Activated CD8-positive, alpha-beta T cell treated with anti-CD3 and anti-CD28 coated beads, Interleukin-2, amount 10 ng/mL, durations not matched to agents 7 days and 5 days (primary cell): ENCODE data around the gene TGM2. TPM values are rescaled to one million over a fixed set of nuclear protein-coding genes. Genes with fewer than 3 reads are reported as not detected.

ENCODE experiments used
- ATAC-seq: fragments of 150-1000 bp; cut with Tn5 transposase; one replicate; pipeline ENCODE4 v1.10.0; 2021; ENCODE audit warnings: moderate library complexity
- CTCF ChIA-PET: fragments of 350-600 bp; sonication (Branson Sonifier 250); formaldehyde crosslinking; loops from one replicate; lab custom pipeline; 2021; ENCODE audit warnings: antibody characterized with exemption; lab: Charles Lee
- POLR2A ChIA-PET: fragments of 350-600 bp; sonication (Branson Sonifier 250); formaldehyde crosslinking; loops from one replicate; lab custom pipeline; 2021; ENCODE audit warnings: antibody characterized with exemption; lab: Charles Lee
- DNase-seq: peaks from one replicate; pipeline ENCODE4 v3.0.0-alpha.2; 2020
- H3K27ac Mint-ChIP-seq: one replicate; pipeline ENCODE4 v1.8.0; 2021; ENCODE audit warnings: mild to moderate bottlenecking, mixed read lengths
- H3K27me3 Mint-ChIP-seq: one replicate; pipeline ENCODE4 v1.8.0; 2021; ENCODE audit warnings: low read depth, mixed read lengths
- H3K36me3 Mint-ChIP-seq: one replicate; pipeline ENCODE4 v1.8.0; 2021; ENCODE audit warnings: low read depth, mixed read lengths
- H3K4me1 Mint-ChIP-seq: one replicate; pipeline ENCODE4 v1.8.0; 2021; ENCODE audit warnings: low read depth, mixed read lengths
- H3K4me3 Mint-ChIP-seq: one replicate; pipeline ENCODE4 v1.8.0; 2021; ENCODE audit warnings: mild to moderate bottlenecking, mixed read lengths
- H3K9me3 Mint-ChIP-seq: one replicate; pipeline ENCODE4 v1.8.0; 2022; ENCODE audit warnings: mixed read lengths; ENCODE audit not compliant: insufficient read depth
- total RNA-seq, 2 experiments: library from RNA; stranded (reverse); gene quantifications; one replicate each; pipeline ENCODE4 v1.2.3, GENCODE V29; 2021

The TGM2 gene
- total RNA-seq, 2 experiments from 2014 or later = 0.31 to 0.34 TPM

- CTCF ChIA-PET = interaction anchor here (1.3 kb wide), 1 partner anchor 12 kb away, joined by 3 read pairs; no protein-coding TSS in a partner anchor
These were observed 39.7 kb downstream of the TGM2 start for GRCh38 chr20:38125157-38126056.

GRCh38 chr20:38123021-38123587 lies 42.0 kb downstream of the TGM2 start:
- Mint-ChIP-seq H3K9me3 (no peaks in the 10 kb centered on the region), H3K36me3 (no peaks in the 10 kb centered on the region), H3K27me3 (no peaks in the 10 kb centered on the region), H3K27ac (no peak overlapping the region), H3K4me3 (no peak overlapping the region), H3K4me1 (peaks cover 6% of the 10 kb centered on the region)
- ATAC-seq = no peak
- ChIA-PET POLR2A (no interaction called here), CTCF (interaction anchor here (1.2 to 1.8 kb wide), 2 partner anchors 49 to 98 kb away, joined by 5 to 6 read pairs; no protein-coding TSS in a partner anchor)
- no peak for DNase-seq

More at GRCh38 chr20:38125157-38126056, 39.7 kb downstream of the TGM2 start:
- no peaks in the 10 kb centered on the region for H3K27me3 Mint-ChIP-seq
- POLR2A ChIA-PET = no interaction called here
- H3K4me3 Mint-ChIP-seq = no peak overlapping the region
- no peaks in the 10 kb centered on the region for H3K36me3 Mint-ChIP-seq
- ATAC-seq (no peak), DNase-seq (no peak)
- H3K27ac Mint-ChIP-seq = no peak overlapping the region
- H3K9me3 Mint-ChIP-seq = no peaks in the 10 kb centered on the region
- H3K4me1 Mint-ChIP-seq = peaks cover 6% of the 10 kb centered on the region

GRCh38 chr20:38121741-38122140 lies 43.3 kb downstream of the TGM2 start:
- no peak for ATAC-seq
- ChIA-PET CTCF (interaction anchor here (1.3 kb wide), 1 partner anchor 48 kb away, joined by 3 read pairs; no protein-coding TSS in a partner anchor), POLR2A (no interaction called here)
- peaks cover 6% of the 10 kb centered on the region for H3K4me1 Mint-ChIP-seq
- no peak overlapping the region for H3K27ac Mint-ChIP-seq
- no peaks in the 10 kb centered on the region for H3K9me3 Mint-ChIP-seq
- no peak overlapping the region for H3K4me3 Mint-ChIP-seq
- H3K36me3 Mint-ChIP-seq = no peaks in the 10 kb centered on the region
- peaks cover 10% of the 10 kb centered on the region for H3K27me3 Mint-ChIP-seq
- no peak for DNase-seq

- Mint-ChIP-seq H3K4me1 (peaks cover 6% of the 10 kb centered on the region), H3K36me3 (no peaks in the 10 kb centered on the region), H3K4me3 (no peak overlapping the region), H3K27ac (no peak overlapping the region), H3K27me3 (peaks cover 14% of the 10 kb centered on the region), H3K9me3 (no peaks in the 10 kb centered on the region)
- CTCF ChIA-PET = interaction anchor here (1.3 to 1.8 kb wide), 2 partner anchors 47 to 101 kb away, joined by 3 to 6 read pairs; no protein-coding TSS in a partner anchor
- POLR2A ChIA-PET = no interaction called here
- ATAC-seq (no peak), DNase-seq (no peak)
These were observed 44.5 kb downstream of the TGM2 start for GRCh38 chr20:38120625-38120988.

- POLR2A ChIA-PET = no interaction called here
These were observed 45.6 kb downstream of the TGM2 start for GRCh38 chr20:38119446-38119845.

GRCh38 chr20:38117635-38118034 lies 47.4 kb downstream of the TGM2 start:
- H3K27me3 Mint-ChIP-seq = peaks cover 17% of the 10 kb centered on the region
- ChIA-PET POLR2A (no interaction called here), CTCF (interaction anchor here (1.9 kb wide), 1 partner anchor 104 kb away, joined by 5 read pairs; no protein-coding TSS in a partner anchor)
- no peaks in the 10 kb centered on the region for H3K9me3 Mint-ChIP-seq
- no peaks in the 10 kb centered on the region for H3K36me3 Mint-ChIP-seq
- H3K4me1 Mint-ChIP-seq = peaks cover 12% of the 10 kb centered on the region
- H3K27ac Mint-ChIP-seq = no peak overlapping the region
- H3K4me3 Mint-ChIP-seq = no peak overlapping the region
- DNase-seq (no peak), ATAC-seq (no peak)

More at GRCh38 chr20:38119446-38119845, 45.6 kb downstream of the TGM2 start:
- Mint-ChIP-seq H3K4me1 (peaks cover 6% of the 10 kb centered on the region), H3K27ac (no peak overlapping the region), H3K27me3 (peaks cover 17% of the 10 kb centered on the region), H3K4me3 (no peak overlapping the region), H3K9me3 (no peaks in the 10 kb centered on the region), H3K36me3 (no peaks in the 10 kb centered on the region)
- no peak for ATAC-seq
- CTCF ChIA-PET = interaction anchor here (1.8 kb wide), 1 partner anchor 102 kb away, joined by 6 read pairs; no protein-coding TSS in a partner anchor
- DNase-seq = no peak

- POLR2A ChIA-PET = no interaction called here
- CTCF ChIA-PET = interaction anchor here (1.9 kb wide), 1 partner anchor 104 kb away, joined by 5 read pairs; no protein-coding TSS in a partner anchor
- no peak overlapping the region for H3K4me3 Mint-ChIP-seq
These were observed 47.9 kb downstream of the TGM2 start for GRCh38 chr20:38117205-38117604.

GRCh38 chr20:38116409-38117165 lies 48.5 kb downstream of the TGM2 start:
- H3K36me3 Mint-ChIP-seq = no peaks in the 10 kb centered on the region
- DNase-seq (no peak), ATAC-seq (no peak)
- ChIA-PET CTCF (interaction anchor here (1.9 kb wide), 1 partner anchor 105 kb away, joined by 5 read pairs; no protein-coding TSS in a partner anchor), POLR2A (no interaction called here)
- no peak overlapping the region for H3K27ac Mint-ChIP-seq
- peaks cover 17% of the 10 kb centered on the region for H3K27me3 Mint-ChIP-seq
- peaks cover 12% of the 10 kb centered on the region for H3K4me1 Mint-ChIP-seq
- no peak overlapping the region for H3K4me3 Mint-ChIP-seq
- no peaks in the 10 kb centered on the region for H3K9me3 Mint-ChIP-seq

More at GRCh38 chr20:38117205-38117604, 47.9 kb downstream of the TGM2 start:
- DNase-seq = no peak
- no peak for ATAC-seq
- H3K36me3 Mint-ChIP-seq = no peaks in the 10 kb centered on the region
- H3K9me3 Mint-ChIP-seq = no peaks in the 10 kb centered on the region
- H3K27me3 Mint-ChIP-seq = peaks cover 17% of the 10 kb centered on the region
- H3K27ac Mint-ChIP-seq = no peak overlapping the region
- peaks cover 12% of the 10 kb centered on the region for H3K4me1 Mint-ChIP-seq

- Mint-ChIP-seq H3K4me3 (no peak overlapping the region), H3K9me3 (no peaks in the 10 kb centered on the region), H3K4me1 (peaks cover 12% of the 10 kb centered on the region), H3K27me3 (peaks cover 17% of the 10 kb centered on the region), H3K36me3 (no peaks in the 10 kb centered on the region), H3K27ac (no peak overlapping the region)
- no peak for ATAC-seq
- no peak for DNase-seq
- POLR2A ChIA-PET = no interaction called here
- CTCF ChIA-PET = interaction anchor here (1.9 kb wide), 1 partner anchor 105 kb away, joined by 5 read pairs; no protein-coding TSS in a partner anchor
These were observed 49.2 kb downstream of the TGM2 start for GRCh38 chr20:38115896-38116295.

- peak; percentile 4 for DNase-seq
- Mint-ChIP-seq H3K9me3 (no peaks in the 10 kb centered on the region), H3K27me3 (peaks cover 17% of the 10 kb centered on the region), H3K36me3 (no peaks in the 10 kb centered on the region), H3K4me1 (peaks cover 12% of the 10 kb centered on the region), H3K27ac (no peak overlapping the region), H3K4me3 (no peak overlapping the region)
- ChIA-PET CTCF (interaction anchor here (1.1 to 3.4 kb wide), 5 partner anchors 15 to 106 kb away, joined by 3 to 39 read pairs (median 5); no protein-coding TSS in a partner anchor), POLR2A (no interaction called here)
- no peak for ATAC-seq
These were observed 49.9 kb downstream of the TGM2 start for GRCh38 chr20:38115205-38115604.

- ATAC-seq = no peak
- CTCF ChIA-PET = interaction anchor here (0.6 to 3.4 kb wide), 14 partner anchors 11 to 112 kb away, joined by 3 to 39 read pairs (median 3); no protein-coding TSS in a partner anchor
- H3K27me3 Mint-ChIP-seq = peaks cover 17% of the 10 kb centered on the region
- H3K36me3 Mint-ChIP-seq = no peaks in the 10 kb centered on the region
- POLR2A ChIA-PET = no interaction called here
- H3K27ac Mint-ChIP-seq = no peak overlapping the region
- no peaks in the 10 kb centered on the region for H3K9me3 Mint-ChIP-seq
- H3K4me1 Mint-ChIP-seq = peaks cover 12% of the 10 kb centered on the region
- no peak overlapping the region for H3K4me3 Mint-ChIP-seq
- DNase-seq = peak; percentile 14
These were observed 50.7 kb downstream of the TGM2 start for GRCh38 chr20:38114353-38114791.
